HAP-1 (cell line): ENCODE measurements around the gene ZNF32.
"Not testable (repeated sequence)": the region's sequence is repeated elsewhere in the genome, so short reads cannot be mapped to it uniquely, and the experiment has no call there.

Experiments
- DNase-seq, 2 experiments: peaks; one replicate each; pipeline ENCODE4 v3.0.0-alpha.2; 2016 to 2020; ENCODE audit warnings: low spot score in 2 of 2
- H3K27me3 ChIP-seq: fragments of 250-450 bp; sonication (Bioruptor Pico); 2 replicates; pipeline ENCODE4 v1.5.1; 2020; ENCODE audit warnings: low read depth, mild to moderate bottlenecking, moderate library complexity
- H3K36me3 ChIP-seq: fragments of 250-450 bp; sonication (Bioruptor Pico); replicated peaks from 2 replicates; pipeline ENCODE4 v1.5.1; 2020; ENCODE audit warnings: mild to moderate bottlenecking
- H3K4me1 ChIP-seq: fragments of 250-450 bp; sonication (Bioruptor Pico); 2 replicates; pipeline ENCODE4 v1.5.1; 2020; ENCODE audit warnings: mild to moderate bottlenecking
- H3K4me3 ChIP-seq: fragments of 250-450 bp; sonication (Bioruptor Pico); 2 replicates; pipeline ENCODE4 v1.5.1; 2020; ENCODE audit warnings: mild to moderate bottlenecking, moderate library complexity
- H3K9me3 ChIP-seq: fragments of 250-450 bp; sonication (Bioruptor Pico); 2 replicates; pipeline ENCODE4 v1.5.1; 2020; ENCODE audit warnings: mild to moderate bottlenecking, moderate library complexity
- in situ Hi-C: fragments of 300-500 bp; cut with MboI; formaldehyde crosslinking; loops from 3 replicates; pipeline ENCODE4 v1.14.3; 2020; ENCODE audit warnings: low sequenced_read_pairs, inconsistent platforms, mixed read lengths

The ZNF32 gene

DNA sequence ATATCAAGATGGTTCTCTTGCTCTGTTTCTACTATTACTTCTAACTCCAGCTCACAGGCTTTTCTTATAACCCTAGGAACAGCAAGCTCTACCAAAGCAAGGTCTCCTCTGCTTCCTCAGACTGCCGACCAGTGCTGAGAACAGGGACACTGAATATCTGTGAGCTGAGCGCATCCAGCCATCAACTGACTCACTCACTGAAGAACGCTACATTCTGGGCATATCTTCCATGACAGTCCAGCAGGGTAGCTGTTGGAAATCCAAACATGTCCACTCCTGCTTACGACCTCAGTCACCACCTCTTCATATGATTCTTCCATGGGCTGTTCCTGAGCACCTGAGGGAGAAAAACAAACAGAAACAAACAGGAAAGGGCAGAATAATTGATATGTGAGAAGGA, 2.8 kb downstream of the ZNF32 start:
- Histone ChIP-seq H3K9me3 (peaks cover 22% of the 10 kb centered on the region), H3K27me3 (no peaks in the 10 kb centered on the region), H3K4me3 (no peak overlapping the region), H3K4me1 (peaks cover 4% of the 10 kb centered on the region), H3K36me3 (peaks cover 4% of the 10 kb centered on the region)
- in situ Hi-C loops, result no loop called here
- DNase-seq, result no peak

GRCh38 chr10:43644252-43644651, 4.4 kb downstream of the ZNF32 start:
- Histone ChIP-seq H3K9me3 (peaks cover 22% of the 10 kb centered on the region), H3K4me1 (peaks cover 4% of the 10 kb centered on the region), H3K4me3 (no peak overlapping the region), H3K27me3 (no peaks in the 10 kb centered on the region), H3K36me3 (peaks cover 4% of the 10 kb centered on the region)
- in situ Hi-C loops, result no loop called here
- no peak for DNase-seq

- H3K36me3 ChIP-seq, result peaks cover 4% of the 10 kb centered on the region
Measured at GRCh38 chr10:43640603-43641002, 8.1 kb downstream of the ZNF32 start.

GRCh38 chr10:43635816-43636215, 12.9 kb downstream of the ZNF32 start:
- DNase-seq, H3K9me3 ChIP-seq, H3K36me3 ChIP-seq, H3K4me1 ChIP-seq, H3K27me3 ChIP-seq, H3K4me3 ChIP-seq, in situ Hi-C loops: not testable (repeated sequence)

More at GRCh38 chr10:43640603-43641002, 8.1 kb downstream of the ZNF32 start:
- H3K4me1 ChIP-seq, result no peaks in the 10 kb centered on the region
- H3K27me3 ChIP-seq, result no peaks in the 10 kb centered on the region
- in situ Hi-C loops, result no loop called here
- H3K9me3 ChIP-seq, result peaks cover 13% of the 10 kb centered on the region
- H3K4me3 ChIP-seq, result no peak overlapping the region
- DNase-seq, result no peak

DNA sequence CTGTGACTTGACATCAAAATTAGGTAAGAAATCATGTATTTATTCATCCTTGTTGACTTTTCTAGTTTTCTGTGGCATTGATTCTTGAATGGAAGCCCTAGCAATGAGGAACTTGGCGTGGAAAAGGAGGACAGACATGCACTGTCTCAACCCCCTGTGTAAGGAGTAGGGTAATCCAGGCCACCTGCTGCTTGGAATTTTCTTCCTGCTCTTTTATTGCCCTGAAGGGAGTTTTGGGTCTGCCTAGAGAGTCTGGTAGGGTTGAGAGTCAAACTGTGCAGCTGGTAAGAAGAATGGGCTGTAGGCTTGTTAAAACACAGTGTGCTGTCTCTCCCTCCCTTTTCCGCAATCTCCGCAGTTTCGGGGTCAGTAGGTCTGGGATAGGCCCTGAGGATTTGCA, 19.7 kb downstream of the ZNF32 start:
- in situ Hi-C loops, result no loop called here
- no peak for DNase-seq
- Histone ChIP-seq H3K27me3 (no peaks in the 10 kb centered on the region), H3K36me3 (no peaks in the 10 kb centered on the region), H3K9me3 (no peaks in the 10 kb centered on the region), H3K4me1 (no peaks in the 10 kb centered on the region), H3K4me3 (no peak overlapping the region)

GRCh38 chr10:43627942-43628341, 20.7 kb downstream of the ZNF32 start:
- Histone ChIP-seq H3K4me1 (no peaks in the 10 kb centered on the region), H3K9me3 (no peaks in the 10 kb centered on the region), H3K27me3 (no peaks in the 10 kb centered on the region), H3K36me3 (no peaks in the 10 kb centered on the region), H3K4me3 (no peak overlapping the region)
- in situ Hi-C loops, result no loop called here
- DNase-seq, result no peak

- in situ Hi-C loops, result no loop called here
- DNase-seq, result no peak
- H3K27me3 ChIP-seq, result no peaks in the 10 kb centered on the region
- H3K4me3 ChIP-seq, result no peak overlapping the region
- H3K36me3 ChIP-seq, result no peaks in the 10 kb centered on the region
- H3K9me3 ChIP-seq, result no peaks in the 10 kb centered on the region; the same call in 1 of the 2 replicates
- H3K4me1 ChIP-seq, result no peaks in the 10 kb centered on the region
Measured at GRCh38 chr10:43623351-43623750, 25.3 kb downstream of the ZNF32 start.

DNA sequence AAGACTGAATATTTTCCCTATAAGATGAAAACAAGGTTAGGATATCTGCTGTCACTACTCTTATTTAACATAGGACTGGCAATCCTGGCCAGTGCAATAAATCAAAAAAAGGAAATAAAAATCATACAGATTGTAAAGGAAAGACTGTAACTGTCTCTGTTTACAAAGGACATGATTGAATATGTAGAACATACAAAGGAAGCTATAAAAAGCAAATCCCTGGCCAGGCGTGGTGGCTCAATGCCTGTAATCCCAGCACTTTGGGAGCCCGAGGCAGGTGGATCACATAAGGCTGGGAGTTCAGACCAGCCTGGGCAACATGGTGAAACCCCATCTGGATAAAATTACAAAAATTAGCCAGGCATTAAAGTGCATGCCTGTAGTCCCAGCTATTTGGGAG, 26.6 kb downstream of the ZNF32 start:
- DNase-seq, result no peak
- Histone ChIP-seq H3K4me3 (no peak overlapping the region), H3K9me3 (no peaks in the 10 kb centered on the region; the same call in 1 of the 2 replicates), H3K4me1 (no peaks in the 10 kb centered on the region), H3K36me3 (no peaks in the 10 kb centered on the region), H3K27me3 (no peaks in the 10 kb centered on the region)
- in situ Hi-C loops, result no loop called here

- Histone ChIP-seq H3K36me3 (peaks cover 14% of the 10 kb centered on the region), H3K9me3 (peaks cover 6% of the 10 kb centered on the region), H3K27me3 (no peaks in the 10 kb centered on the region), H3K4me1 (no peaks in the 10 kb centered on the region), H3K4me3 (no peak overlapping the region)
- in situ Hi-C loops, result no loop called here
- DNase-seq, result no peak
Measured at GRCh38 chr10:43619368-43619767, 29.3 kb downstream of the ZNF32 start.

DNA sequence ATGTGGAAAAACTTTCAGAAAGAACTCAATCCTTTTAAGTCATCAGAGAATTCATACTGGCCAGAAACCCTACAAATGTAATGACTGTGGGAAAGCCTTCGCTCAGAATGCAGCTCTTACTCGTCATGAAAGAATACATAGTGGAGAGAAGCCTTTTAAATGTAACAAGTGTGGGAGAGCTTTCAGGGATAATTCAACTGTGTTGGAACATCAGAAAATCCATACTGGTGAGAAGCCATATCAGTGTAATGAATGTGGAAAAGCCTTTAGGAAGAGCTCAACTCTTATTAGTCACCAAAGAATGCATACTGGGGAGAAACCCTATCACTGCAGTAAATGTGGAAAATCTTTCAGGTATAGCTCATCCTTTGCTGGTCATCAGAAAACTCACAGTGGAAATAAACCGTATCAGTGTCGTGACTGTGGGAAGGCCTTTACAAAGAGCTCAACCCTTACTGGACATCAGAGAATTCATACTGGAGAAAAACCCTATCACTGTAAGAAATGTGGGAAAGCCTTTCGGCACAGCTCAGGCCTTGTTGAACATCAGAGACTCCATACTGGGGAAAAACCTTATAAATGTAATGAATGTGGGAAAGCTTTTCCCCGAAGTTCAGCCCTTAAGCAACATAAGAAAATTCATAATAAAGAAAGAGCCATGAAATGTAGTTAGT, 31.8 kb downstream of the ZNF32 start:
- Histone ChIP-seq H3K36me3 (peaks cover 20% of the 10 kb centered on the region), H3K4me3 (no peak overlapping the region), H3K4me1 (no peaks in the 10 kb centered on the region), H3K9me3 (peaks cover 8% of the 10 kb centered on the region; the same call in 1 of the 2 replicates), H3K27me3 (no peaks in the 10 kb centered on the region)
- no peak for DNase-seq
- in situ Hi-C loops, result no loop called here

GRCh38 chr10:43610636-43611035, 38.0 kb downstream of the ZNF32 start:
- no peak for DNase-seq
- Histone ChIP-seq H3K4me1 (peaks cover 4% of the 10 kb centered on the region; the same call in 1 of the 2 replicates), H3K27me3 (no peaks in the 10 kb centered on the region), H3K36me3 (peaks cover 10% of the 10 kb centered on the region), H3K9me3 (peaks cover 8% of the 10 kb centered on the region; the same call in 1 of the 2 replicates), H3K4me3 (no peak overlapping the region)
- in situ Hi-C loops, result no loop called here

- H3K36me3 ChIP-seq, result no peaks in the 10 kb centered on the region
- peaks cover 4% of the 10 kb centered on the region; the same call in 1 of the 2 replicates for H3K4me1 ChIP-seq
- DNase-seq, result peak; percentile 20 to 21
- H3K27me3 ChIP-seq, result no peaks in the 10 kb centered on the region
- H3K4me3 ChIP-seq, result peak overlapping the region; percentile 50
- no peaks in the 10 kb centered on the region for H3K9me3 ChIP-seq
- in situ Hi-C loops, result no loop called here
Measured at GRCh38 chr10:43607199-43607573, 41.5 kb downstream of the ZNF32 start.

DNA sequence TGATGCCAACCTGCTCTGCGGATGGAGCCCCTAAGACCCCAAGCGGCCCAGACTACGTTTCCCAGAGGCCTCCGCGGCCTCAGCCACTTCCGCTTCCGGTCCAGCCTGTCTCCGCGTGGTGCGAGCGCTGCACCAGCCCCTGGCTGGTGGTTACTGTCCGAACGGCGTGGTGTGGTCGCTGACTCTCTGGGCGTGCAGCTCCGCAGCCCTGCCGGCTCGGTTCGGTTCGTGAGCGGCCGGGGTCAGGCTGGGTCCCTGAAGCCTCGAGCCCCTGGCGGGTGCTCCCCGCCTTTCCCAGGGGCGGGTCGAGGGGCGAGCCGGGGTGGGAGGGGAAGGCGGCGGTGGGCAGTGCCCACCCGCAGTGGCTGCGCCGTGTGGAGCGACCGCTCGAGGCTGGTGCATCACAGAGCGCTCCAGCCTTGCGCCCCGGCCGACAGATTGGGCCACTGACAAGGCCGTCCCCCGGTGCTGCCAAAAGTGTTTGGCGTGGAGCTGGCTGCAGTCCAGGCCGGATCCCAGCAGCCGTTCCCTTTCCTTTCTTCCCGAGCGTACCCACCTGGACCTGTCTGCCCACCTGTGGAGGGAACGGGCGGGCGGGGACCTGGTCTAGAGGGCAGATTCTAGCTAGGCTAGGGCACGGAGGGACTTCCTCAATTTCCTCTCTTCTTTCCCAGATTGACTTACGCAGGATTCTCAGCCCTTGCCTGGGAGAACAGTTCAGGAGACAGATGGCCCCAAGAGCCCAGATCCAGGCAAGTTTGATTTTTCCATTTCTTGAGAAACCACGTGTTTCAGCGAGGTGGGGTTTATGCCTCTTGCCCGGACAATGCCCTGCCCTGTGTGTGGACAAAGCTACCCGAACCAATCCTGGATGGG, 42.1 kb downstream of the ZNF32 start, which contains the start of gene ZNF485:
Gene ZNF485, plus strand, starts transcription at position 116 of the 876 bp plus-strand sequence. Its CDS starts 613 bp downstream, at position 729.
- peaks cover 4% of the 10 kb centered on the region; the same call in 1 of the 2 replicates for H3K4me1 ChIP-seq
- peak within 1 kb of the TSS; percentile 50 for H3K4me3 ChIP-seq
- H3K27me3 ChIP-seq, result no peaks in the 10 kb centered on the region
- in situ Hi-C loops, result no loop called here
- DNase-seq, result peak; percentile 63 to 81
- H3K36me3 ChIP-seq, result no peaks in the 10 kb centered on the region
- no peaks in the 10 kb centered on the region for H3K9me3 ChIP-seq

DNA sequence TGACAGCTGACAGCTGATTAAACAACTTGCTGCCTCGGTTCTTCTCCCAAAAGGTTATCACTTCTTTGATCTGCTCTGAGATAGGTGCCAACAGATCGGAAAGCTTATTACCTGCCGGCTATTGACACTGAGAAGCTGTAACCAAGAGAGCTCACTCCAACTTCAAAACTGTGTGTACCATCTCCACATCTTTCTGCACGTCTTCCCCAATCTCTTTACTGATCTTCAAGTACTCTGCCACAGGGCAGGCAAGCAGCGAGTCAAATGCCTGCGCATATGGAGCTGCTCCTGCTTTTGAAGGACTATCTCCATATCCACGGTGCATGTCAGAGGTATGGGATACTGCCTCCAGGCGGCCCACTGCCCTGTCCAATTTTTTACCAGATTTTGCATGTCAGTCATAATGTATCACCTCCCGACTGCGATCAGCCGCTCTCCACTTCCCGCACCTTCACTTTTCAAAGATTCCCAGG, 42.8 kb downstream of the ZNF32 start:
- Histone ChIP-seq H3K9me3 (no peaks in the 10 kb centered on the region), H3K4me3 (peak overlapping the region; percentile 50), H3K4me1 (peaks cover 4% of the 10 kb centered on the region; the same call in 1 of the 2 replicates), H3K27me3 (no peaks in the 10 kb centered on the region), H3K36me3 (no peaks in the 10 kb centered on the region)
- in situ Hi-C loops, result no loop called here
- no peak for DNase-seq
